Thyroid gland (tissue), 4 donors: Measurements from ENCODE around the gene GNLY. TPM values are rescaled to one million over a fixed set of nuclear protein-coding genes. Genes with fewer than 3 reads are reported as not detected.

Experiments used
- DNase-seq, 2 donors: peaks; one replicate each; pipeline ENCODE4 v3.0.0-alpha.2; 2019
- H3K27ac ChIP-seq, 3 donors: fragments of 200-600 bp; sonication (generic); 1 replicate in 2 of 3; 2 replicates in 1 of 3; pipeline ENCODE4 v1.5.1; 2016 to 2019; ENCODE audit warnings: mild to moderate bottlenecking in 1 of 3, moderate library complexity in 1 of 3
- H3K27me3 ChIP-seq: fragments of 200-600 bp; sonication (generic); one replicate; pipeline ENCODE4 v1.5.1; 2019
- H3K36me3 ChIP-seq, 2 donors: fragments of 200-600 bp; sonication (generic); one replicate each; pipeline ENCODE4 v1.5.1; 2016 to 2019
- H3K4me1 ChIP-seq, 2 donors: fragments of 200-600 bp; sonication (generic); one replicate each; pipeline ENCODE4 v1.5.1; 2017 to 2019
- H3K4me3 ChIP-seq, 3 donors: fragments of 200-600 bp; sonication (generic); replicated peaks in 1 of 3; 1 replicate in 2 of 3; 2 replicates in 1 of 3; pipeline ENCODE4 v1.5.1; 2016; ENCODE audit warnings: mild to moderate bottlenecking in 1 of 3
- H3K9me3 ChIP-seq: fragments of 200-600 bp; sonication (generic); one replicate; pipeline ENCODE4 v1.5.1; 2017
- CTCF ChIP-seq, 6 experiments: fragments of 200-600 bp in 3 of 6; fragments of 450-650 bp in 3 of 6; sonication (generic) in 3 of 6; IDR thresholded peaks; one replicate each; pipeline ENCODE4 v1.5.1; 2016 to 2019; ENCODE audit warnings: antibody characterized with exemption in 6 of 6, mild to moderate bottlenecking in 2 of 6, inconsistent platforms in 1 of 6, moderate library complexity in 1 of 6
- POLR2A ChIP-seq, 2 donors: fragments of 450-650 bp; IDR thresholded peaks; one replicate each; pipeline ENCODE4 v1.6.1; 2017; ENCODE audit warnings: antibody characterized with exemption in 2 of 2, mild to moderate bottlenecking in 2 of 2, moderate library complexity in 1 of 2
- WGBS, 2 donors: methylation state at CpG; one replicate each; pipeline ENCODE4 v1.1.5; 2017; 5-methylcytosine and 5-hydroxymethylcytosine counted together
- intact Hi-C: fragments of 100-400 bp; cut with DNase I; formaldehyde crosslinking; loops from one replicate; pipeline ENCODE4 v1.15.1; 2023
- total RNA-seq, 4 donors: library from RNA; depleted of rRNA; stranded (reverse); fragments of >200 nt; gene quantifications; one replicate each; pipeline ENCODE4 v1.2.3, GENCODE V29; 2016

Gene GNLY
- total RNA-seq, 4 donors from 2014 or later: 0.22 to 3.6 (median 0.63) TPM; not detected in 1

GRCh38 chr2:85741833-85742455 is 47.8 kb downstream of the GNLY start:
- intact Hi-C loops: no loop called here
- Histone ChIP-seq H3K27ac (peak overlapping the region; percentile 99 to 100 (median 99)), H3K9me3 (no peaks in the 10 kb centered on the region), H3K4me3 (no peak overlapping the region), H3K27me3 (no peaks in the 10 kb centered on the region), H3K4me1 (peaks cover 70 to 89% of the 10 kb centered on the region in 2 donors), H3K36me3 (no peaks in the 10 kb centered on the region)
- peak; percentile 77 to 79 for DNase-seq
- peak in 1 of 6 experiments; percentile 6 for TF ChIP-seq CTCF (IDR thresholded peaks at IDR 0.05)
- no peak for TF ChIP-seq POLR2A (IDR thresholded peaks at IDR 0.05)
- 14 to 19% methylated on average over 19 of the region's 19 CpGs for WGBS, 2 donors

DNA sequence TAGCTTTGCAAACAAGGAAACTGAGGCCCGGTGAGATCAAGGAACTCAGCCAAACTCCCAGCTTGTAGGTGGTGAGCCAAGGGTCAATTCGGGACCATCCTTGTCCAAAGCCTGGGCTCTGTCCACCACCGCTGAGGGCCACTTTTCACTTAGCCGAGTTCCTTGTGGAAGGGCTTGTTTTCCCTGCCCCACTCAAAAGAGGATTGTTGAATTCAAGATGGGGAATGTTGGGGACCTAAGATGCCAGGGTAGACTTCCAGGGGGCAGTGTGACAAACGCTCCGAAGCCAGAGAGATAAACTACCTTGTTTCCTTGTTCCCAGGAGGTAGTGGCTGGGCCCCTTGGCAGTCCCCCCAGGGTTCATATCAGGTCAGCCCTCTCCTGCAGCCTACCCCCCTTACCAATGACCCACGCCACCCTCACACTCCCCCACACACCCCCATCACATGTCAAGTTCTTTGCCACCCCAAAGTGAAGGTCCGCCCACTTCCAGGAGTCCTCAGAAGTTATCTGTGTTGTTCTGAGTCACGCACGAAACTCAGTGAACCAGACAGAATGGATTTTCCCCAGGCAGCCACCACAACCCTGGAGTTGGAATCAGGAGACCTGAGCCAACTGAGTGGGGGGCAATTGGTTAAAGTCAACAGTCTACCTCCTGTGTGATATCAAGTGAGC is 49.3 kb downstream of the GNLY start:
- Histone ChIP-seq H3K27ac (peak overlapping the region; percentile 98 to 100 (median 99)), H3K27me3 (no peaks in the 10 kb centered on the region), H3K4me1 (peaks cover 68 to 79% of the 10 kb centered on the region in 2 donors), H3K9me3 (no peaks in the 10 kb centered on the region), H3K36me3 (no peaks in the 10 kb centered on the region), H3K4me3 (no peak overlapping the region)
- peak; percentile 85 for DNase-seq
- intact Hi-C loops: no loop called here
- WGBS, 2 donors: 24 to 37% methylated on average over 10 of the region's 10 CpGs
- peak in 1 of 2 donors; percentile 39 for TF ChIP-seq POLR2A (IDR thresholded peaks at IDR 0.05)
- TF ChIP-seq CTCF (IDR thresholded peaks at IDR 0.05): no peak

GRCh38 chr2:85744055-85744454 is 49.9 kb downstream of the GNLY start:
- TF ChIP-seq CTCF (IDR thresholded peaks at IDR 0.05) (no peak), POLR2A (IDR thresholded peaks at IDR 0.05) (no peak)
- H3K36me3 ChIP-seq: no peaks in the 10 kb centered on the region
- no peak for DNase-seq
- no peaks in the 10 kb centered on the region for H3K27me3 ChIP-seq
- no peak overlapping the region for H3K4me3 ChIP-seq
- peaks cover 68 to 85% of the 10 kb centered on the region in 2 donors for H3K4me1 ChIP-seq
- H3K9me3 ChIP-seq: no peaks in the 10 kb centered on the region
- H3K27ac ChIP-seq: peak overlapping the region; percentile 98 to 100 (median 99)
- intact Hi-C loops: no loop called here
- 28 to 39% methylated on average over 4 of the region's 4 CpGs for WGBS, 2 donors

GRCh38 chr2:85744741-85745601 is 50.8 kb downstream of the GNLY start:
- no peak for TF ChIP-seq POLR2A (IDR thresholded peaks at IDR 0.05)
- TF ChIP-seq CTCF (IDR thresholded peaks at IDR 0.05): no peak
- DNase-seq: no peak
- Histone ChIP-seq H3K36me3 (no peaks in the 10 kb centered on the region), H3K4me1 (peaks cover 66 to 82% of the 10 kb centered on the region in 2 donors), H3K9me3 (no peaks in the 10 kb centered on the region), H3K27ac (peak overlapping the region; percentile 98 to 100 (median 99)), H3K4me3 (no peak overlapping the region), H3K27me3 (no peaks in the 10 kb centered on the region)
- intact Hi-C loops: no loop called here
- 48 to 65% methylated on average over 10 of the region's 10 CpGs for WGBS, 2 donors
